H1 (cell line): ENCODE results near the gene SHANK1.

Experiments
- BRCA1 ChIP-seq: IDR thresholded peaks from 2 replicates; pipeline ENCODE4 v1.6.1; 2012; ENCODE audit warnings: low read depth, low read length, improper control_type of control experiment
- CHD2 ChIP-seq: IDR thresholded peaks from 2 replicates; pipeline ENCODE4 v1.6.1; 2012; ENCODE audit warnings: low read length, improper control_type of control experiment
- EZH2 ChIP-seq: fragments of 200-600 bp; sonication (generic); IDR thresholded peaks from 2 replicates; pipeline ENCODE4 v1.7.1; 2012; ENCODE audit warnings: low read depth, mild to moderate bottlenecking, moderate library complexity, low read length, inconsistent platforms; ENCODE audit not compliant: severe bottlenecking
- KDM1A ChIP-seq: fragments of 200-600, 300-600 bp; sonication (generic); IDR thresholded peaks from 2 replicates; pipeline ENCODE4 v1.7.1; 2016; ENCODE audit warnings: mild to moderate bottlenecking, low read length, borderline replicate concordance
- POLR2A ChIP-seq, 2 experiments: IDR thresholded peaks; 1 replicate in 1 of 2; 2 replicates in 1 of 2; pipeline ENCODE4 v1.6.1; 2011; ENCODE audit warnings: low read depth in 2 of 2, low read length in 2 of 2, mild to moderate bottlenecking in 2 of 2; ENCODE audit errors: control extremely low read depth in 1 of 2
- POLR2AphosphoS5 ChIP-seq: IDR thresholded peaks from 2 replicates; pipeline ENCODE4 v1.6.1; 2011; ENCODE audit warnings: low read depth, low read length
- RAD21 ChIP-seq, 2 experiments: IDR thresholded peaks in 1 of 2; conservative IDR thresholded peaks in 1 of 2; 2 replicates each; pipeline ENCODE4 v1.6.1; 2011; ENCODE audit warnings: low read depth in 2 of 2, low read length in 2 of 2, improper control_type of control experiment in 1 of 2, inconsistent platforms in 1 of 2, mild to moderate bottlenecking in 1 of 2, moderate library complexity in 1 of 2
- RNF2 ChIP-seq: fragments of 200-900, 300-1000 bp; sonication (generic); IDR thresholded peaks from 2 replicates; pipeline ENCODE4 v1.7.1; 2016; ENCODE audit warnings: borderline replicate concordance, low read depth, mild to moderate bottlenecking, antibody characterized with exemption, low read length; ENCODE audit not compliant: poor library complexity, severe bottlenecking; ENCODE audit errors: missing control alignments
- RXRA ChIP-seq: IDR thresholded peaks from 2 replicates; pipeline ENCODE4 v1.6.1; 2011; ENCODE audit warnings: low read depth, mild to moderate bottlenecking, low read length, moderate library complexity; ENCODE audit not compliant: insufficient read depth
- SIN3A ChIP-seq, 2 experiments: IDR thresholded peaks in 1 of 2; conservative IDR thresholded peaks in 1 of 2; 2 replicates each; pipeline ENCODE4 v1.6.1; 2011 to 2012; ENCODE audit warnings: low read length in 2 of 2, improper control_type of control experiment in 1 of 2, low read depth in 1 of 2, mild to moderate bottlenecking in 1 of 2
- SIX5 ChIP-seq: IDR thresholded peaks from 2 replicates; pipeline ENCODE4 v1.6.1; 2011; ENCODE audit warnings: mild to moderate bottlenecking, low read depth, low read length
- ZNF274 ChIP-seq: IDR thresholded peaks from 2 replicates; pipeline ENCODE4 v1.7.0; 2012; ENCODE audit warnings: low read length, borderline replicate concordance; ENCODE audit errors: extremely low read depth
- TF ChIP-seq, protein P1 (sequence below), 3 experiments: IDR thresholded peaks; 1 replicate in 2 of 3; 2 replicates in 1 of 3; pipeline versions ENCODE4 v1.5.1 to v1.6.1; 2011; ENCODE audit warnings: low read length in 3 of 3, mild to moderate bottlenecking in 3 of 3, inconsistent platforms in 2 of 3, low read depth in 1 of 3, moderate library complexity in 1 of 3; ENCODE audit not compliant: insufficient read depth in 1 of 3; ENCODE audit errors: control extremely low read depth in 1 of 3
- TF ChIP-seq, protein P2 (sequence below): IDR thresholded peaks from 2 replicates; pipeline ENCODE4 v1.6.1; 2011; ENCODE audit warnings: low read depth, mild to moderate bottlenecking, low read length; ENCODE audit not compliant: insufficient read depth

DNA sequence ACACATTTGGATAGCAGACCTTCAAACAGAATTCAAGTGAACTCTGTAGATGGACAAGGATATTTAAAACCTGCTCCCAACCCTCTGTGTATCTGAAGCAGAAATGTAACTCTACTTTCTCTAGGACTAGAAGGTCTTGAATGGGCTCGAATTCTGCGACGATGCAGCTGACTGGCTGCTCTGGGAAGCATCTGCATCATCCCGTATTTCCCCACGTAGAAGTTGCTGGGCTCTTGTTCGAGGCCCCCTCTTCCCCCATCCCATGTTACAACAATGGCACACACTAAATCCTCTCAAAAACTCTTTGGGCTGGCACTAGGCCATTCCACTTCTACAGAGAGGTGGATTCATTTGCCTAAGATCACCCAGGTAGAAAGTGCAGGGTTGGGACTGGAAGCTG lies 55.4 kb downstream of the SHANK1 start:
- TF ChIP-seq POLR2A (IDR thresholded peaks at IDR 0.05; ENCODE audit: control extremely low read depth in 1 of 2, low read depth in 2 of 2, low read length in 2 of 2): no peak
- TF ChIP-seq EZH2: no peak
- no peak for TF ChIP-seq CHD2
- no peak for TF ChIP-seq RAD21 (IDR thresholded peaks at IDR 0.05 in 1 of 2, conservative IDR thresholded peaks at IDR 0.05 in 1 of 2; ENCODE audit: low read depth in 2 of 2, low read length in 2 of 2)
- TF ChIP-seq RXRA: no peak
- TF ChIP-seq, protein P1, sequence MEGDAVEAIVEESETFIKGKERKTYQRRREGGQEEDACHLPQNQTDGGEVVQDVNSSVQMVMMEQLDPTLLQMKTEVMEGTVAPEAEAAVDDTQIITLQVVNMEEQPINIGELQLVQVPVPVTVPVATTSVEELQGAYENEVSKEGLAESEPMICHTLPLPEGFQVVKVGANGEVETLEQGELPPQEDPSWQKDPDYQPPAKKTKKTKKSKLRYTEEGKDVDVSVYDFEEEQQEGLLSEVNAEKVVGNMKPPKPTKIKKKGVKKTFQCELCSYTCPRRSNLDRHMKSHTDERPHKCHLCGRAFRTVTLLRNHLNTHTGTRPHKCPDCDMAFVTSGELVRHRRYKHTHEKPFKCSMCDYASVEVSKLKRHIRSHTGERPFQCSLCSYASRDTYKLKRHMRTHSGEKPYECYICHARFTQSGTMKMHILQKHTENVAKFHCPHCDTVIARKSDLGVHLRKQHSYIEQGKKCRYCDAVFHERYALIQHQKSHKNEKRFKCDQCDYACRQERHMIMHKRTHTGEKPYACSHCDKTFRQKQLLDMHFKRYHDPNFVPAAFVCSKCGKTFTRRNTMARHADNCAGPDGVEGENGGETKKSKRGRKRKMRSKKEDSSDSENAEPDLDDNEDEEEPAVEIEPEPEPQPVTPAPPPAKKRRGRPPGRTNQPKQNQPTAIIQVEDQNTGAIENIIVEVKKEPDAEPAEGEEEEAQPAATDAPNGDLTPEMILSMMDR (IDR thresholded peaks at IDR 0.05; ENCODE audit: control extremely low read depth in 1 of 3, insufficient read depth in 1 of 3, low read depth in 1 of 3, low read length in 3 of 3): no peak
- no peak for TF ChIP-seq SIX5
- TF ChIP-seq SIN3A (conservative IDR thresholded peaks at IDR 0.05 in 1 of 2, IDR thresholded peaks at IDR 0.05 in 1 of 2; ENCODE audit: low read depth in 1 of 2, low read length in 2 of 2): no peak
- TF ChIP-seq ZNF274: no peak
- TF ChIP-seq POLR2AphosphoS5: no peak
- no peak for TF ChIP-seq BRCA1
- TF ChIP-seq, protein P2, sequence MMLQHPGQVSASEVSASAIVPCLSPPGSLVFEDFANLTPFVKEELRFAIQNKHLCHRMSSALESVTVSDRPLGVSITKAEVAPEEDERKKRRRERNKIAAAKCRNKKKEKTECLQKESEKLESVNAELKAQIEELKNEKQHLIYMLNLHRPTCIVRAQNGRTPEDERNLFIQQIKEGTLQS: no peak
- TF ChIP-seq KDM1A: no peak
- TF ChIP-seq RNF2: no peak
